Inferior parietal cortex (tissue), 1 donor: ENCODE results near the gene OPRM1.
A peak's percentile ranks its signal among the peaks of the same experiment; 100 is the strongest.

ENCODE experiments used
- DNase-seq: peaks from one replicate; pipeline ENCODE4 v3.0.0-alpha.2; 2016; ENCODE audit errors: extremely low spot score

The OPRM1 gene

DNA sequence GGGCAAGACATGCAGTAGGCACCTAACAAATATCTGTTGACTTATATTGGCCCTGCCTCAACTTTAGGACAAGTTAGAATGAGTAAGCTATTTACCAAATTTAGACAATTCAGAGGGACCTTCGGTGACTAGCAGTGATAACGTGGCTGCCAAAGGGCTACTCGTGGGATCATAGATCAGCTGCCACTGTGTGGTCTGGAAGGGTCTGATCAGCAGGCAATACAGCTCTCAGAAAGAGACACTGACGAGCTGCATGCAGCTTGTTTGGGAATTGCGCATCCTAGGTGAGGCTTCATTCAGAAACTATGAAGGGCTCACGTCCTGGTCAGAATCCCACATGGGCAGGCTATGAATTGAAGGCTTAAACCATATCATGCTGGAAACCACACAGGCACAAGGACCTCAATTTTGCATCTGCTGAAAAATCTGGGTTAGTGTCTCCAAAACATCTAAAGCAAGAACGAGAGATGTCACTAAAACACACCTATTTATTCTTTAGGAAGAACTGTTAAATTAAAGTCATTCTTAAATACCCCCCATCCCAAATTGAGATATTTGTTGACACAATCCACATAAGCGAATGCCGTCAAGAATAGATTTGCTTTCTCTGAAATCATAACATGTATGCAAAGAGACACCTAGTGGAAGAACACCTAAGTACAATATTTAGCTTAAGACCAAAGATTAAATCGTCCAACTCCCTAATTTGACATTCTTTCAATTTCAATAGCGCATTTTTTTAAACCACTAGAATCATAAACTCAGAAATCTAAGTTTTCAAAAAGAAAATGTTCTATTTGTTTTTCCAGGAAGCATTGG lies 238.0 kb downstream of the OPRM1 start:
- peak; percentile 76 for DNase-seq

- no peak for DNase-seq
Observed at GRCh38 chr6:154277629-154278017, 238.6 kb downstream of the OPRM1 start.

DNA sequence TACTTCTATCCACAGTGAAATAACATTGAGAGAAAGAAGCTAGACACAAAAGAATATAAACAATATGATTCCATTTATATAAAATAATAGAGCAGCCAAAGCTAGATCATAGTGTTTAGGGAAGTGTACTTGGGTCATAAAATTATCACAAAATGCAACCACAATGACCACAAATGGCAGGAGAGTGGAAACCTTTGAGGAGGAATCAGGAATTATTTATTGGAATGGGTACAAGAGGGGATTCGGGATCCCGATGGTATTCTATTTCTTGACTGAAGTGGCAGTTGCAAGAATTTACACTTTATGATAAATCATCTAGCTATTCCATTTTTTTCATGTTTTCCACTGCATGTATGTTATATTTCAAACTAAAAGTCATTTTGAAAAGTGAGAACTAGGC lies 241.5 kb downstream of the OPRM1 start:
- DNase-seq, result no peak

DNA sequence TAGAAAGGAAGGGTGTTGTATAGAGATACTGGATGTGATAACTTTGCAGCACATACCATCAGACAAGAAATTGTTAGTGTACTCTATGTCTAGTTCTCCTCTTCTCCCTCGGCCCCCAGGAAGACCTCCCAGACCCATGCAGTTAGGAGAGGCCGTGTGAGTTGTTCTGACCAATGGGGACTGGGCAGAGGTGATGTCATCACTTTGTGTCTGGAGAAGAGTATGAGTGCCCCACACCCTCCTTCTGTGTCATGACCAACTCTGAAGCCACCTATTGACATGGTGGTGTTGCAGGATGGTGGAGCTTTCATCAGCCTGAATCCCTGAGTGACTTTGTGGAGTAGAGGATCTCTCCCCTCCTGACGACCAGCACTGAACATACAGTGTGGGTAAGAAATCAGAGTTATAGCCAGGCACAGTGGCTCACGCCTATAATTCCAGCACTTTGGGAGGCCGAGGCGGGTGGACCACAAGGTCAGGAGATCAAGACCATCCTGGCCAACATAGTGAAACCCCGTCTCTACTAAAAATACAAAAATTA lies 245.3 kb downstream of the OPRM1 start:
- DNase-seq, result no peak

DNA sequence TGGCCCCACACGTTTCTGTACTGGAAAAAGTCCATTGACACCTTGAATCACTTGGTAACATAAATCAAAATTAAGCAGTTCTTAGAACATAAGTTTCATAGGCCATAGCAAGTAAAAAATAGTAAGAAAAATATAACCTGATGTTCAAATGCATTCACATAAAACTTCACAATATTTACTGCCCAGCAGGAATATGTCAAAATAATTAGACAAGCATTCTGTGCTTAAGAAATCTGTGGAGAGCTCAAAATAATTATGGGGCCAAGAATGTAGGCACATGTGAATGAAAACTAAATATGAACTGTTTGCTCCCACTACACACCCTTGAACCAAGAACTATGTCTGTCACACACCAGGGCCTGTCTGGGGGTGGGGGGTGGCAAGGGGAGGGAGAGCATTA lies 246.8 kb downstream of the OPRM1 start:
- no peak for DNase-seq

- DNase-seq, result no peak
Observed at GRCh38 chr6:154289818-154290508, 250.9 kb downstream of the OPRM1 start.

- no peak for DNase-seq
Observed at GRCh38 chr6:154292066-154292465, 253.0 kb downstream of the OPRM1 start.

DNA sequence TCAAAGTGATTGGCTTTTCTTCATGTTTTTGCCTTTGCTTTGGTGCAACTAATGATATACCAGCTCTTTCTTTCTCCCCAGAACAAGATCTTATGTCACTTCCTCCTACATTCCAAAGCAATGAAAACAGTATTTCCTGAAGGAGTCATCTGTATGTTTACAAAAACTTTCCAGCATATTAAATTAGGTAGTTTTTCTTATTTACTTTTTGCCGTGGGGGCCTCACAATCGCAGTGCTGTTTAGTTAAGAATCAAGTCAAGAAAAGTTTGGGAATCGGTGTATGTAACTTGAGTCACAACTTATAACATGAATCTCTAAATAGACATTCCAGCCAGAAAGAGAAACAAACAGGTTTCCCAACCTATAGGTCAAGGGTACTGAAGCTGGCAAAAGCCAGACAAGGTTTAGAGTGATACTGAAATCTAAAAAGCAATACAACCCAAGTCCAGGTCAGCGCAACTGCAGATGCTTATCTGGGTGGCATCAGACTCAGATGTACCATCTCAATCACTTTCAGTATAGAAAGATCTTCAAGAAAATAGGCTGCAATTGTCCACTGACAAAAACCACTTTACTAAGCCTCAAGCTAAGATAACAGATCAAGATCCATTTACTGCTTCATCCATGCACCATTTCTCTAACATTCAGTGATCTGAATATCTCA lies 253.9 kb downstream of the OPRM1 start:
- no peak for DNase-seq

GRCh38 chr6:154295733-154296132 lies 256.7 kb downstream of the OPRM1 start:
- DNase-seq, result no peak
